Suprapubic skin (tissue), 4 donors: Measurements from ENCODE around the gene EBF4. TPM values are rescaled to one million over a fixed set of nuclear protein-coding genes. Genes with fewer than 3 reads are reported as not detected.

ENCODE experiments used
- DNase-seq, 2 donors: peaks; one replicate each; pipeline ENCODE4 v3.0.0-alpha.2; 2019; ENCODE audit warnings: low spot score in 2 of 2
- H3K27ac ChIP-seq: fragments of 200-600 bp; sonication (generic); one replicate; pipeline ENCODE4 v1.5.1; 2019
- H3K27me3 ChIP-seq: fragments of 200-600 bp; sonication (generic); one replicate; pipeline ENCODE4 v1.5.1; 2019
- H3K36me3 ChIP-seq: fragments of 200-600 bp; sonication (generic); one replicate; pipeline ENCODE4 v1.5.1; 2019
- H3K4me1 ChIP-seq: fragments of 200-600 bp; sonication (generic); one replicate; pipeline ENCODE4 v1.5.1; 2019
- H3K4me3 ChIP-seq: fragments of 200-600 bp; sonication (generic); one replicate; pipeline ENCODE4 v1.5.1; 2019; ENCODE audit warnings: mild to moderate bottlenecking
- H3K9me3 ChIP-seq: fragments of 200-600 bp; sonication (generic); one replicate; pipeline ENCODE4 v1.5.1; 2019
- EP300 ChIP-seq: sonication (generic); formaldehyde crosslinking; IDR thresholded peaks from one replicate; pipeline ENCODE4 v1.6.1; 2017; ENCODE audit warnings: antibody characterized with exemption
- POLR2A ChIP-seq, 2 donors: fragments of 450-650 bp; IDR thresholded peaks; one replicate each; pipeline ENCODE4 v1.6.1; 2017; ENCODE audit warnings: antibody characterized with exemption in 2 of 2, mild to moderate bottlenecking in 2 of 2, moderate library complexity in 2 of 2
- POLR2AphosphoS5 ChIP-seq, 3 donors: sonication (generic); formaldehyde crosslinking; IDR thresholded peaks; one replicate each; pipeline ENCODE4 v1.6.1; 2017; ENCODE audit warnings: antibody characterized with exemption in 3 of 3
- WGBS: methylation state at CpG from one replicate; pipeline ENCODE4 v1.1.5; 2018; 5-methylcytosine and 5-hydroxymethylcytosine counted together
- total RNA-seq, 4 donors: library from RNA; depleted of rRNA; stranded (reverse); fragments of >200 nt; gene quantifications; one replicate each; pipeline ENCODE4 v1.1.0, GENCODE V29; 2016
- TF ChIP-seq, protein P1 (sequence below), 2 donors: fragments of 200-600 bp in 1 of 2; fragments of 450-650 bp in 1 of 2; sonication (generic) in 1 of 2; IDR thresholded peaks; one replicate each; pipeline ENCODE4 v1.5.1; 2016 to 2019; ENCODE audit warnings: antibody characterized with exemption in 2 of 2, mild to moderate bottlenecking in 1 of 2, moderate library complexity in 1 of 2

Gene EBF4
- total RNA-seq, 4 donors from 2014 or later: 5.9 to 12.6 (median 6.3) TPM

DNA sequence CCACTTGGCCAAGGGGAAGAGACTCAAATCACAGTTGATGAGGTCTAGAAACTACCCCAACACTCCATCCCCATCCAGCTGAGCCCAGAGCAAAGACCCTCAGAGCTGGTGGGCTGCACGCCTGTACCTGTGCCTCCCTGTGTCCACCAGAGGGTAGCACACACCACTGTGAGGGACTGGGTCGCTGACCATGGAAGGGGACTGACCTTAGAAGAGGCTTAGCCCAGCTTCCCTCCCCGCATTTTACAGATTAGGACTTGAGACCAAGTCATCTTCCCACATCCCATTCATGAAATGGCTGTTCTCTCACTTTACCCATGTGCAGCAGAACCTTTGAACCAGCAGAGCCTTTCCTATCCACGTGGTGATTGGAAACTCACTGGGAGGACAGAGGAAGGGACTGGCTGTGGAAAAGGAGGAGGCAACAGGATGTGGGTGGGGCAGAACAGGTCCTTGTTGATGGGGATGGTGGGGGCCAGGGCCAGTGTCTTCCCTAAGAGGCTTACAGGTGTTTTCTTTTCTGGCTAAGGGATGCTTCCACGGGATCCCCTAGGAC lies 63.6 kb downstream of the EBF4 start:
- TF ChIP-seq, protein P1, sequence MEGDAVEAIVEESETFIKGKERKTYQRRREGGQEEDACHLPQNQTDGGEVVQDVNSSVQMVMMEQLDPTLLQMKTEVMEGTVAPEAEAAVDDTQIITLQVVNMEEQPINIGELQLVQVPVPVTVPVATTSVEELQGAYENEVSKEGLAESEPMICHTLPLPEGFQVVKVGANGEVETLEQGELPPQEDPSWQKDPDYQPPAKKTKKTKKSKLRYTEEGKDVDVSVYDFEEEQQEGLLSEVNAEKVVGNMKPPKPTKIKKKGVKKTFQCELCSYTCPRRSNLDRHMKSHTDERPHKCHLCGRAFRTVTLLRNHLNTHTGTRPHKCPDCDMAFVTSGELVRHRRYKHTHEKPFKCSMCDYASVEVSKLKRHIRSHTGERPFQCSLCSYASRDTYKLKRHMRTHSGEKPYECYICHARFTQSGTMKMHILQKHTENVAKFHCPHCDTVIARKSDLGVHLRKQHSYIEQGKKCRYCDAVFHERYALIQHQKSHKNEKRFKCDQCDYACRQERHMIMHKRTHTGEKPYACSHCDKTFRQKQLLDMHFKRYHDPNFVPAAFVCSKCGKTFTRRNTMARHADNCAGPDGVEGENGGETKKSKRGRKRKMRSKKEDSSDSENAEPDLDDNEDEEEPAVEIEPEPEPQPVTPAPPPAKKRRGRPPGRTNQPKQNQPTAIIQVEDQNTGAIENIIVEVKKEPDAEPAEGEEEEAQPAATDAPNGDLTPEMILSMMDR (IDR thresholded peaks at IDR 0.05): peak in 1 of 2 donors; percentile 9
- no peak for TF ChIP-seq POLR2A (IDR thresholded peaks at IDR 0.05)
- peak in 1 of 2 donors; percentile 57 for DNase-seq
- Histone ChIP-seq H3K9me3 (no peaks in the 10 kb centered on the region), H3K27me3 (peaks cover 71% of the 10 kb centered on the region), H3K4me1 (peaks cover 21% of the 10 kb centered on the region), H3K27ac (no peak overlapping the region), H3K36me3 (no peaks in the 10 kb centered on the region), H3K4me3 (no peak overlapping the region)
- 51% methylated on average over 4 of the region's 5 CpGs for WGBS

DNA sequence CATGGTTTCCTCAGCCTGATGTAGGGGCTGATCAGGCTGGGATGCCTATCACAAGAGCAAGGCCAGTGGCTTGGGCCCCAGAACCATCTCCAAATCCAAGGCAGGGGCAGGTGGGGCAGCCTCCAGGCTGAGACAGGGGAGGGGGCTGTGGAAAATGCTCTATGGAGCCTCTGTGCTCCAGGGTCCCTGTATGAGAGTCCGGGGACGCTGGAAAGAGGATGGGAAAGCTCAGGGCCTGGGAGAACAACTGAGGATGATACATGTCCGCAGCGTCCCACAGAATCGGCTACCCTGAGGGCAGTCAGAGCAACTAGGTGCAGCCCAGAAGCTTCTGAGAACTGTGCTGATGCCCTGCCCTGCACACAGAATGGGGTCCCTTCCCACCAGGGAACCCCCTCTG lies 64.4 kb downstream of the EBF4 start:
- H3K9me3 ChIP-seq: no peaks in the 10 kb centered on the region
- H3K4me1 ChIP-seq: peaks cover 13% of the 10 kb centered on the region
- peak in 1 of 2 donors; percentile 63 for DNase-seq
- H3K27ac ChIP-seq: no peak overlapping the region
- no peaks in the 10 kb centered on the region for H3K36me3 ChIP-seq
- no peak overlapping the region for H3K4me3 ChIP-seq
- 94% methylated on average over 5 of the region's 5 CpGs for WGBS
- peaks cover 65% of the 10 kb centered on the region for H3K27me3 ChIP-seq
- no peak for TF ChIP-seq EP300

DNA sequence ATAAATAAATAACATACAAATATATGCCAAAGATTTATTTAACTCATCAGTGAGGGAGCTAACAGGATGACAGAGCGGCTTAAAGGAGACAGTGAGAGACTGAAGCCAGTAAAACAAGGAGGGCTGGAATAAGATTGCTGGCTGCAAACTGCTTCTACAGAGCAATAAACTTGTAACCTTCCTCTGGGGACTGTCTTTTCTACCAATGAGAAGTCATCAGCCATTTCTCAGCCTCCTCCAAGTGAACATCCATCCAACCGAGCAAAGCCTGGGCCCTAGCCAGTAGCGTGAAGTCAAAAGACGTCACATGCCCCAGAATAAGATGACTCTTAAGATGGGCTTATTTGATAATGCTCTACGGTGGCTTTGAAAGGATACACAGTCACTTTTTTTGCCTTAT lies 65.4 kb downstream of the EBF4 start:
- peak in 1 of 2 donors; percentile 24 for DNase-seq
- no peaks in the 10 kb centered on the region for H3K9me3 ChIP-seq
- 77% methylated on average over 5 of the region's 5 CpGs for WGBS
- H3K27ac ChIP-seq: no peak overlapping the region
- peaks cover 3% of the 10 kb centered on the region for H3K4me1 ChIP-seq
- TF ChIP-seq POLR2AphosphoS5 (IDR thresholded peaks at IDR 0.05) (no peak), EP300 (no peak)
- TF ChIP-seq, protein P1 (IDR thresholded peaks at IDR 0.05): no peak
- H3K4me3 ChIP-seq: no peak overlapping the region
- H3K27me3 ChIP-seq: peaks cover 56% of the 10 kb centered on the region
- H3K36me3 ChIP-seq: no peaks in the 10 kb centered on the region

DNA sequence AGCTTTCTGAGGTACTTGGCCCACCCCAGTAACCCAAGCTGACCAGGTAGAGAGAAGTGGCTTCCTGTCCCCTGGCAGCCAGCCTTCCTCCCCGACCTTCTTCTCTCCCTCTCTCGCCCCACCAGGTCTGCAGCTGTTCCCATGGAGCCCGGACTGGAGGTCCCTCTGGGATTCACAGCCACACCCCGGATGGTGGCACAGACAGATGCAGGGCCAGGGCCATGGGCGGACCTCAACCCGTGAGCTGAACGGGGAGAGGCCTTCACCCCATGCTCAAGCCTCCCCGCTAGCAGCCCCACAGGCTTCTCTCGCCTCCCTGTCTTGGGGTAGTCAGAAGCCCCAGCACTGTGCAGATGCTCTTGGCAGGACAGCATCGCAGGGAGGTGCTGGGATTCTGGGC lies 66.6 kb downstream of the EBF4 start:
- DNase-seq: peak in 1 of 2 donors; percentile 62
- WGBS: 76% methylated on average over 4 of the region's 10 CpGs
- no peak for TF ChIP-seq POLR2AphosphoS5 (IDR thresholded peaks at IDR 0.05)
- no peak for TF ChIP-seq POLR2A (IDR thresholded peaks at IDR 0.05)
- TF ChIP-seq, protein P1 (IDR thresholded peaks at IDR 0.05): no peak
- no peak for TF ChIP-seq EP300
- Histone ChIP-seq H3K27me3 (peaks cover 45% of the 10 kb centered on the region), H3K36me3 (no peaks in the 10 kb centered on the region), H3K9me3 (no peaks in the 10 kb centered on the region), H3K27ac (no peak overlapping the region), H3K4me1 (no peaks in the 10 kb centered on the region), H3K4me3 (no peak overlapping the region)

DNA sequence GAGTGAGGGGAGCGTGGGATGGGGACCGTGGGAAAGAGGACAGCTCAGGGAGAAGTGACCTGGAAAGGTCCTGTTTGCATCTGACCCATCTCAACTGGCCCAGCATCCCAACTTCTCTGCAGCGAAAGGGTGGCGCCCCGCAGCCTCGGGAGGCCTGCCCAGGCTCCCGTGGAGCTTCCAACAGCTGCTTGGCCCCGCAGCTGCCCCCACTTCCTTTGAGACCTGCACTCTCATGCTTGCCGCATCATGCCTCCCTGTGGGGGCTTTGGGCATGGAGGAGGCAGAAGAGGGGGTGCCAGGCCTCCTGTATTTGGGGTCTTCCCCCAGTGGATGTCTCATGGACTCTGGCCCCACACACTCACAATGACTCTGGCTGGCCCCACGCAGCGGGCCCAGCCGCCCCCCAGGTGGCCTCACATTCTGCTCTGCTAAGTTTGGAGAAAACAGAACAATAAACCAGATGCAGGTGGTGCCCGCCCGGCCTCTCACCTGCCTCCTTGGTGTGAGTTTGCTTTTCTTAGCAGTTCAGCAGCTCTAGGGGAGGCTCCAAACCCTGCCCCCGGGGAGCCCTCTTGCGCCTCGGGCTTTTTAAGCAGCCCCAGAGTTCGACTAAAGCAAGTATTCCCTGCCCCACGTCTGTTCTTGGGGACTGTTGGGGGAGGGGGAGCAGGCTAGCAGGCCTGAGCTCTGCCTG lies 67.2 kb downstream of the EBF4 start:
- Histone ChIP-seq H3K4me3 (no peak overlapping the region), H3K27me3 (peaks cover 39% of the 10 kb centered on the region), H3K9me3 (no peaks in the 10 kb centered on the region), H3K27ac (no peak overlapping the region), H3K36me3 (no peaks in the 10 kb centered on the region), H3K4me1 (no peaks in the 10 kb centered on the region)
- WGBS: 65% methylated on average over 12 of the region's 19 CpGs
- TF ChIP-seq POLR2AphosphoS5 (IDR thresholded peaks at IDR 0.05): no peak
- no peak for DNase-seq

DNA sequence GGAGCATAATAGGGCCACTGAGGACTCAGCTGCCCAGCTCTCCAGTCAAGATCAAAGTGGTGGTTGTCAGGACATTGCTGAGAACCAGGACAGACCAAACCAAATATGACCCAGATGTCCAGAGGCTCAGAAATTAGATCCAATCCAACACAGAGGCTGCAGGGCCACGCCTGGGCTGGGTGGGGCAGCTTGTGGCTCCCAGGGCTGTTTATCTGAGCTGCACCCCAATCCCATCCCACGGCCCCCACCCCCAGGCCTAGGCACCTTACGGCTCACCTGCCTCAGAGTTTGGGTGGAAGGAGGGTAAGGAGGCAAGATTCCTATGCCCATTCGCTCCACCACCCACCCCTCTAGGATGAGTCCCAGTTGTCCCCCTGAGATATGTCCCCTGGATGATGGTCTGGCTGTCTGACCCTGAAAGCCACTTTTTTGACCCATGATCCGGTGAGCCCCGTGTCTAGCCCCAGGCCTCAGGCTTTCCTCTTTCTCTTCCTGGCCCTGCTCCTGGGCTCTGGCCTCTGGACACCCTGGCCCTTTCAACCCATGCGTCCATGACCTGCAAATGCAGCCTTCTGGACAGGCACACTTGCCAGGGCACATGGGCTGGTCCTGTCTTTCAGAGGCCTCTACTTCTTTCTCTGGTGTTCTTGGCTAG lies 67.8 kb downstream of the EBF4 start:
- Histone ChIP-seq H3K4me1 (no peaks in the 10 kb centered on the region), H3K27ac (no peak overlapping the region), H3K4me3 (no peak overlapping the region), H3K9me3 (no peaks in the 10 kb centered on the region), H3K36me3 (no peaks in the 10 kb centered on the region), H3K27me3 (peaks cover 39% of the 10 kb centered on the region)
- DNase-seq: peak in 1 of 2 donors; percentile 67
- TF ChIP-seq EP300 (no peak), POLR2AphosphoS5 (IDR thresholded peaks at IDR 0.05) (no peak), POLR2A (IDR thresholded peaks at IDR 0.05) (no peak)
- WGBS: 81% methylated on average over 4 of the region's 7 CpGs
